Sigmoid colon (tissue), 7 donors: ENCODE results near the gene ITGB5. TPM values are rescaled to one million over a fixed set of nuclear protein-coding genes. Genes with fewer than 3 reads are reported as not detected.

Experiments
- DNase-seq: peaks from one replicate; pipeline ENCODE4 v3.0.0-alpha.2; 2019
- H3K27ac ChIP-seq, 4 donors: fragments of 200-600 bp; sonication (generic); one replicate each; pipeline ENCODE4 v1.5.1; 2016 to 2019; ENCODE audit warnings: mild to moderate bottlenecking in 1 of 4
- H3K27me3 ChIP-seq, 3 donors: fragments of 200-600 bp; sonication (generic); one replicate each; pipeline ENCODE4 v1.5.1; 2019; ENCODE audit warnings: mild to moderate bottlenecking in 1 of 3
- H3K36me3 ChIP-seq, 4 donors: fragments of 200-600 bp; sonication (generic); one replicate each; pipeline ENCODE4 v1.5.1; 2016 to 2019
- H3K4me1 ChIP-seq, 4 donors: fragments of 200-600 bp; sonication (generic); one replicate each; pipeline ENCODE4 v1.5.1; 2017 to 2019
- H3K4me3 ChIP-seq, 4 donors: fragments of 200-600 bp; sonication (generic); one replicate each; pipeline ENCODE4 v1.5.1; 2017 to 2019; ENCODE audit warnings: mild to moderate bottlenecking in 2 of 4, moderate library complexity in 1 of 4
- H3K9me3 ChIP-seq, 4 donors: fragments of 200-600 bp in 3 of 4; sonication (generic) in 3 of 4; one replicate each; pipeline versions ENCODE4 v1.5.1 to v1.6.1; 2013 to 2019
- CTCF ChIP-seq, 4 experiments: fragments of 450-650 bp in 3 of 4; fragments of 200-600 bp in 1 of 4; IDR thresholded peaks; one replicate each; pipeline ENCODE4 v1.5.1; 2016 to 2019; ENCODE audit warnings: antibody characterized with exemption in 4 of 4, mild to moderate bottlenecking in 3 of 4, moderate library complexity in 2 of 4
- EP300 ChIP-seq, 4 donors: sonication (generic); formaldehyde crosslinking; IDR thresholded peaks; one replicate each; pipeline ENCODE4 v1.6.1; 2017; ENCODE audit warnings: antibody characterized with exemption in 4 of 4
- POLR2A ChIP-seq, 2 donors: fragments of 450-650 bp; IDR thresholded peaks; one replicate each; pipeline ENCODE4 v1.6.1; 2016; ENCODE audit warnings: antibody characterized with exemption in 2 of 2, mild to moderate bottlenecking in 2 of 2, moderate library complexity in 2 of 2
- POLR2AphosphoS5 ChIP-seq, 4 donors: sonication (generic); formaldehyde crosslinking; IDR thresholded peaks; one replicate each; pipeline ENCODE4 v1.6.1; 2017; ENCODE audit warnings: antibody characterized with exemption in 4 of 4
- WGBS, 2 donors: extraction: QIAGEN DNeasy Blood & Tissue Kit; methylation state at CpG; one replicate each; pipeline ENCODE4 v1.1.7; 2013; 5-methylcytosine and 5-hydroxymethylcytosine counted together
- intact Hi-C: fragments of 100-400 bp; cut with DNase I; formaldehyde crosslinking; loops from one replicate; pipeline ENCODE4 v1.15.1; 2023
- polyA plus RNA-seq, 3 donors: library from polyadenylated mRNA; stranded (reverse); fragments of 200-250 nt; gene quantifications; one replicate each; pipeline ENCODE4 v1.2.3, GENCODE V29; 2013
- total RNA-seq, 4 donors: library from RNA; depleted of rRNA; stranded (reverse); fragments of >200 nt; gene quantifications; one replicate each; pipeline ENCODE4 v1.1.0, GENCODE V29; 2016
- donor health status: healthy with polysubstance abuse.
- donor health status: Bipolar disorder and iron deficiency.
- donor health status: healthy.

ITGB5 gene
- total and polyA plus RNA-seq, 7 donors: 15.0 to 203 (median 89.2) TPM

DNA sequence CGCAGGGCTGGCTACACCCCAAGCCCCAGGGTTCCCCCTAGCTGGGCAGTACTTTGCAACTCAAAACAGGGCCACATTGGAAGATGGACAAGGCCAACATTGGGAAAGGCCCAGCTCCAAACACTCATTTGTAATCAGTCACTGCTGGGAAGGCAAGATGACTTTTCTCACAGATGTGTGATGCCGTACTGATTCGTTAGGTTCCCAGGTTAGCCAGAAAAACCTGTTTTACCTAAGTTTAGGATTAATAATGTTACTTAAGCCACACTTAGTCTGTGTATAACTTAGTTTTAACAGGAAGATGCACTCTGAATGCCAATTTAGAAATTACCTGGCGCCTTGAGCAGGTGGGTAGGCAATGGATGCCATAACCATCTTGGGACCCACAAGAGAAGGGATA is 71.0 kb downstream of the ITGB5 start:
- no peak overlapping the region for H3K27ac ChIP-seq
- H3K36me3 ChIP-seq: peaks cover 0 to 30% (median 6%) of the 10 kb centered on the region in 4 donors
- WGBS, 2 donors: 94 to 98% methylated on average over 4 of the region's 4 CpGs
- H3K9me3 ChIP-seq: no peaks in the 10 kb centered on the region
- H3K4me3 ChIP-seq: no peak overlapping the region
- H3K27me3 ChIP-seq: no peaks in the 10 kb centered on the region
- no peak for DNase-seq
- H3K4me1 ChIP-seq: peaks cover 0 to 54% (median 48%) of the 10 kb centered on the region in 4 donors
- intact Hi-C loops: no loop called here
- no peak for TF ChIP-seq EP300 (IDR thresholded peaks at IDR 0.05)
- TF ChIP-seq POLR2A (IDR thresholded peaks at IDR 0.05): no peak
- TF ChIP-seq CTCF (IDR thresholded peaks at IDR 0.05): no peak
- TF ChIP-seq POLR2AphosphoS5 (IDR thresholded peaks at IDR 0.05): no peak

GRCh38 chr3:124815781-124816180 is 71.4 kb downstream of the ITGB5 start:
- H3K27ac ChIP-seq: no peak overlapping the region
- H3K4me1 ChIP-seq: peaks cover 0 to 55% (median 49%) of the 10 kb centered on the region in 4 donors
- H3K36me3 ChIP-seq: peaks cover 0 to 30% (median 6%) of the 10 kb centered on the region in 4 donors
- intact Hi-C loops: no loop called here
- no peaks in the 10 kb centered on the region for H3K9me3 ChIP-seq
- no peak for DNase-seq
- no peak for TF ChIP-seq POLR2A (IDR thresholded peaks at IDR 0.05)
- H3K4me3 ChIP-seq: no peak overlapping the region
- H3K27me3 ChIP-seq: no peaks in the 10 kb centered on the region
- WGBS, 2 donors: 90 to 95% methylated on average over 5 of the region's 5 CpGs

GRCh38 chr3:124814620-124815421 is 72.3 kb downstream of the ITGB5 start:
- no peaks in the 10 kb centered on the region for H3K27me3 ChIP-seq
- peak overlapping the region in 3 of 4 donors; percentile 81 to 90 (median 88) for H3K27ac ChIP-seq
- H3K36me3 ChIP-seq: peaks cover 0 to 30% (median 6%) of the 10 kb centered on the region in 4 donors
- intact Hi-C loops: no loop called here
- no peak overlapping the region for H3K4me3 ChIP-seq
- H3K9me3 ChIP-seq: no peaks in the 10 kb centered on the region
- TF ChIP-seq POLR2A (IDR thresholded peaks at IDR 0.05): no peak
- TF ChIP-seq CTCF (IDR thresholded peaks at IDR 0.05): no peak
- no peak for TF ChIP-seq POLR2AphosphoS5 (IDR thresholded peaks at IDR 0.05)
- no peak for TF ChIP-seq EP300 (IDR thresholded peaks at IDR 0.05)
- no peak for DNase-seq
- peaks cover 0 to 55% (median 49%) of the 10 kb centered on the region in 4 donors for H3K4me1 ChIP-seq
- WGBS, 2 donors: 50 to 79% methylated on average over 11 of the region's 11 CpGs

- no peak for TF ChIP-seq POLR2AphosphoS5 (IDR thresholded peaks at IDR 0.05)
- TF ChIP-seq CTCF (IDR thresholded peaks at IDR 0.05): no peak
- no peak for TF ChIP-seq EP300 (IDR thresholded peaks at IDR 0.05)
- TF ChIP-seq POLR2A (IDR thresholded peaks at IDR 0.05): no peak
- Histone ChIP-seq H3K4me1 (peaks cover 0 to 43% (median 36%) of the 10 kb centered on the region in 4 donors), H3K4me3 (no peak overlapping the region), H3K36me3 (peaks cover 0 to 30% (median 6%) of the 10 kb centered on the region in 4 donors), H3K27me3 (no peaks in the 10 kb centered on the region), H3K27ac (peak overlapping the region; percentile 81 to 90 (median 87)), H3K9me3 (no peaks in the 10 kb centered on the region)
- no peak for DNase-seq
- intact Hi-C loops: no loop called here
These were observed 73.6 kb downstream of the ITGB5 start for GRCh38 chr3:124813541-124813940.

DNA sequence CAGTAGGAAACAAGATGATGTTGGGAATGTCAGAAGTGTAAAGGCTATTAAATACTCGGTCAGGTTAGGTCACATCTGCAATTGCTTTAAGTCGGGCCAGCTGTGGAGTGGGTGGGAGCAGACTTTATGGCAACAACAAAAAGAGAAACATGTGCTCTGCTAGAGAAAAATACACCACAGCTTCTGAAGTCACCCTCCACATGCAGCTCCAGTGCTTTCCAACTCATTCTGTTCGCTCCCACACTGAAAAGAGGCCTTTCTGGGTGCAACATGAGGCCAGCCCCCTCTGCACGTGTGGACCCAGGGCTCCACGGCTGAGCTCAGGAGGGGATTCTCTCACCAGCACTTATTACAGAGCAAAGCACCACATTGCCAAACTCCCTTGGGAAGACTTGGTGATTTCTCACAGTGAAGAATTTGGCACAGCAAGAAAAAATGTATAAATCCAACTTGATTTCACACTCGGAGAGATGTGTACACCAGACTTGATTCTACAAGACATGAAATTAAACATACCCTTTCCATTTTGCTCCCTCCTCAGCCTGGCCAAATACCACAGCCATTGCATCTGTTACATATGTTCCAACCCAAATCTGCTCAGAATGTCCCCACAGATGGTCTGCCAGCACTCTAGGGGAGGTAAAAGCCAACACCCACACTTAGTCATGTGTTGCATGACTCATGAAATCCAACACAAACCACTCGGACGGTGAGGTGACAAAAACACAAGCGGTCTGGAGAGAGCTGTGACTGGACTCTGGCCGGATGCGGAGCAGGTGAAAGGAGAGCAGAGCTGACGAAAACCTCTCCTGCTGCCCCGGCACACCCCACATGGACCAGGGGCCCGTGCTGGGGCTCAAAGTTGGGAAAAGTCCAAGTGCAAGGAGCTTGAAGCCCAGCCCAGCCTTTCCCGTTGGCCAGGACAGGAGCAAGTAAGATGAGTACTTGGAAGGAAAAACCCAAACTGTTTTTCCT is 74.6 kb downstream of the ITGB5 start:
- 33 to 59% methylated on average over 15 of the region's 15 CpGs for WGBS, 2 donors
- peak; percentile 90 for DNase-seq
- peak overlapping the region; percentile 81 to 90 (median 87) for H3K27ac ChIP-seq
- intact Hi-C loops: no loop called here
- peaks cover 0 to 27% (median 6%) of the 10 kb centered on the region in 4 donors for H3K36me3 ChIP-seq
- peaks cover 0 to 41% (median 34%) of the 10 kb centered on the region in 4 donors for H3K4me1 ChIP-seq
- H3K4me3 ChIP-seq: peak overlapping the region in 1 of 4 donors; percentile 10
- no peaks in the 10 kb centered on the region for H3K9me3 ChIP-seq
- no peaks in the 10 kb centered on the region for H3K27me3 ChIP-seq
- TF ChIP-seq POLR2A (IDR thresholded peaks at IDR 0.05) (peak in 1 of 2 donors; percentile 38), CTCF (IDR thresholded peaks at IDR 0.05) (no peak), POLR2AphosphoS5 (IDR thresholded peaks at IDR 0.05) (peak; percentile 26 to 92 (median 70)), EP300 (IDR thresholded peaks at IDR 0.05) (peak in 1 of 4 donors; percentile 70)
